HG03442 (cell line): ENCODE measurements around the gene CEP85.
"Not testable (repeated sequence)": the region's sequence is repeated elsewhere in the genome, so short reads cannot be mapped to it uniquely, and the experiment has no call there.

ENCODE experiments used
- ATAC-seq: cut with Tn5 transposase; IDR thresholded peaks from one replicate; pipeline ENCODE4 v1.9.1; 2021; ENCODE audit warnings: mild to moderate bottlenecking, moderate library complexity; ENCODE audit not compliant: unreplicated experiment

The CEP85 gene

DNA sequence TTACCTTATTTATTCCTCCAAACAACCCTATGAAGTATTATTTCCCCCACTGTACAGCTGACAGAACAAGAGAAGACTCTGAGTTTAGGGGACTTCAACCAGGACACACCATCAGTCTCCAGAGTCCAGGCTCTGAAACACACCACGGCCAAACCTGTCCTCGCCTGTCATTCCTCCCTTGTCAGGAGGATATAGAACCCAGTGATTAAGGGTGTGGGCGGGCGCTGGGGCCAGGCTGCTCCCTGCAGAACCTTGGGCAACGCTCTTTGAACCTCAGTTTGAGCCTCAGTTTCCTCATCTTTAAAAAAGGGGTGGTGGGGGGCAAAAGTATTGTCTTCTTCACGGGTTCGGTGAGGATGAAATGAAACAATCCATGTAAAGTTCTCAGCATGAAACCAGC, 9.4 kb upstream of the CEP85 start:
- no peak for ATAC-seq

DNA sequence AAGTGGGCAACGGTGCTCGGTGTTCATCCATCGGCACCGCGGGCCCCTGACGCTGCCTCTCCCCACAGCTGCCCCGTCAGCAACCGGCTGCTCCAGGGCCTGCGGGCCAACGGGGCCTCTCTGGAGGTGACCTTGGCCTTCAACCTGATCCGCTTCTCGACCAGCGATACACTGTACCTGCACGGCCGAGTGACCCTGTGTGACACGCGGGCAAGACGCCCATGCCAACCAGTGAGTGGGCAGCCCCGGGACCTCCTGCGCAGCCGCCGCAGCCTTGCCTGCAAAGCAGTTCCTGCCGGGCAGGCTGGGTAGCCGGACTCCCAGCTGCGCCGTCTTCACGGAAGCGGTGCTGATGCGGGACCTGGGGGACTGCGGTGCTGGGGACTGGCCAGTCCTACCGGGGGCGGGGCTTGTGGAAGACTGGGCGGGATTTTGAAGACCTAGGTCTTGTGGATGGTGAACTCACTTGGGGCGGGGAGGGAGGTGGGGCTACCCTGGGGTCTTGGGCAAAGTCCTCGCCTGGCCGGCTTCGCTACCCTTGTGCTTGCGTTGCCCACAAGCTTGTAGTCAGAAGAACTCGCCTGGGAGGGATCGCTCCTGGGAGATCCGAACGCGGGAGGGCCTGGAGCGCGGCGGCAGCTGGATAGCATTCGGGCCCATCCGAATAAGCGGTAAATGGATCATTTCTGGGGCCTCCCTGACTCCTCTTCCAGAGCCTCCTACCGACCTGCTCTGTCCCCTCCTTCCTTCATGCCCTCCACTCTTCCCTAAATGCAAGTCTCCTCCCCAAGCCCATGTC, 8.8 kb upstream of the CEP85 start:
- no peak for ATAC-seq

DNA sequence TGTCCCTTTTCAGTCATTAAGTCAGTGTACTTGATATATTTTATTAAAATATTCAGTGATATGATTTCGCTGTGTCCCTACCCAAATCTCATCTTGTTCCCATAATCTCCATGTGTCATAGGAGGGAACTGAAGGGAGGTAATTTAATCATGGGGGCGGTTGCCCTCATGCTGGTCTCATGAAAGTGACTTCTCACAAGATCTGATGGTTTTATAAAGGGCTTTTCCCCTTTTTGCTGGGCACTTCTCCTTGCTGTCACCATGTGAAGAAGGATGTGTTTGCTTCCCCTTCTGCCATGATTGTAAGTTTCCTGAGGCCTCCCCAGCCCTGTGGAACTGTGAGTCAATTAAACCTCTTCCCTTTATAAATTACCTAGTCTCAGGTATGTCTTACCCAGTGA, 3.3 kb upstream of the CEP85 start:
- not testable (repeated sequence) for ATAC-seq

- ATAC-seq = no peak
Measured at GRCh38 chr1:26234644-26235370, 807 bp downstream of the CEP85 start.

DNA sequence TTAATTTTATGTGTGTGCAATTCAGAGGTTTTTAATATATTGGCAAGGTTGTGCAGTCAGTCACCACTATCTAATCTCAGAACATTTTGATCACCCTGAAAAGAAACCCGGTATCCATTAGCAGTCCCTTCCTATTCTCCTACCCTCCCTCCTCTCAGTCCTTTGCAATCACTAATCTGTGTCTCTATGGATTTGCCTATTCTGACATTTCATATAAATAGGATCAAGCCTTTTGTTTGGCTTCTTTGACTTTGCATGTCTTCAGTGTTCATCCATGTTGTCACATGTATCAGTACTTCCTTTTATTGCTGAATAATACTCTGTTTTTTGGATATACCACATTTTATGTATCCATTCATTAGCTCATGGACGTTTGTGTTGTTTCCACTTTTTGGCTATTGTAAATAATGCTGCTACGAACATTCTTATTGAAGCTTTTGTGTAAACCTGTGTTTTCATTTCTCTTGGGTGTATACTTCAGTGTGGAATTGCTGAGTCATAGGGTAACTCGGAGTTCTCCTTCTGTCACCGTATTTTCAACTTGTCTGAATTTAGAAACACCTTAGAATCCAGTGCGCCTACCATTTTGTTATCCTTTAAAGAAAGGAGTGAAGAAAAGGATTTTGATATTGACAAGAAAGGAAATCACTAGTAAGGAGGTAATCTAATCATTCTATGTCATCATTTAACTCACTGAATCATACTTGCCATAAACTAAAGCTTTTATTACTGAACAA, 3.4 kb downstream of the CEP85 start:
- ATAC-seq = no peak

DNA sequence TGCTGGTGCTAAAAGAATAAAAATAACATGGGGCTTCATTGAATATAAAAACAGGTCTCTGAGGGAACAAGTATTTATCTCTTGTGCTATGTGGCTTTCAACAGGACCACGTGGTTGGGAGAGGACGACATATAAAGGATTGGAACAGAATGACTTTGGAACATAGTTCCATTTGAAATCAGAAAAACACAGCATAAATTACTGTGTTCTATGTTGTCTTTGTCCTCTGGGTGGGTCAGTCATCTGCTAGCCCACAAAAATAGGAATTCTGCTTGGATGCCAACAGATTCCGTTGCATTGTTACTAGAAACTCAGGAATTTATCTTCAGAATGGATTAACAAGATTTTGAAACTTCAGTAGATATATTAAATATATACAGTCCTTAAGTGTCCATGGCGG, 5.9 kb downstream of the CEP85 start:
- ATAC-seq = no peak

DNA sequence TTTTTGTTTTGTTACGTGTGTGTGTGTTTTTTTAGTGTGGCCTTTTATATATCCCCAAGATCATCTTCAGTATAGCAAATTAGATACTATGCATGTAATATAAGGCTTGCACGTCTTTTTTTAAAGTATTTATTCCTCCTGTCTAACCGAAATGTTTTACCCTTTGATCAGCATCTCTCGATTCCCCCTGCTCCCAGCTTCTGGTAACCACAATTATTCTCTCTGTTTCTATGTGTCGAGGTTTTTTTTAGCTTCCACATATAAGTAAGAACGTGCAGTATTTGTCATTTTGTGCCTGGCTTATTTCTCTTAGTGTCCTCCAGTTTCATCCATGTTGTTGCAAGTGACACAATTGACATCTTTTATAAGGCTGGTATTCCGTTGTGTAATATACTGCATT, 18.7 kb downstream of the CEP85 start:
- no peak for ATAC-seq

DNA sequence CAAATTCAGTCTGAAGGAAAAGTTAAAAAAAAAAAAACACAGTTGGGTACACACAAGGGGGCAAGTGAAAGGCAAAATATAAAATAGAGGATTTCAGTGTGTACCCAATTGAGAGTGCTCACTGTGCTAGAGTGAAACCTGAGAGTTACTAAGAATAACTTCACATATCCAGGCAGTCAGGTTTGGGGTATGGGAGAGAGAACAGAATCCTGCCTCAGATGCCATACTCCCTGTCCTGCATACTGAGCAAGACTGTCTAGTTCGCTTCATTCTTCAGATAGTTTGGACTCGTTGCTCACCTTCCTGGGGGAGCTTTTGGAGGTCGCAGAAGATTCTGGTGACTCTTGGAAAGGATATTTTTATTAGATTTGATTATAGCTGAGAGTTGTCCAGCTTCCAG, 20.4 kb downstream of the CEP85 start:
- no peak for ATAC-seq

DNA sequence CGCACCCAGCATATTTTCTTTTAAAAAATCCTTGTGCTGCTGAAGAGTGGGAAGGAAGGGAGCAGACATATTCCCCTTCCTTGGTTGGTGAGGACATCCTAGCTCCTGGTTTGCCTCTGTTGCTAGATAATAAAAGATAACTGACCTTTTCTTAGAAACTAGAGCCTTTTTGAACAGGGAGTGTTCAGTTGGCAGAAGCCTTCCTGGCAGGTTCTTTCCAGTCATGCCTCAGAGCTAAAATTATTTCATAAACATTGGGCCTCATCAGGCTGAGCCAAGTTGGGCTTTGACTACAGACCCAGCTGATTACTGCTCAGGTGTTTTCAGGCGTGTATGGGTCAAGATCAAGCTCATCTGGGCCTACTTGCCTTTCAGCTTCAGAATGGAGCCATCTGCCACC, 23.2 kb downstream of the CEP85 start:
- no peak for ATAC-seq

DNA sequence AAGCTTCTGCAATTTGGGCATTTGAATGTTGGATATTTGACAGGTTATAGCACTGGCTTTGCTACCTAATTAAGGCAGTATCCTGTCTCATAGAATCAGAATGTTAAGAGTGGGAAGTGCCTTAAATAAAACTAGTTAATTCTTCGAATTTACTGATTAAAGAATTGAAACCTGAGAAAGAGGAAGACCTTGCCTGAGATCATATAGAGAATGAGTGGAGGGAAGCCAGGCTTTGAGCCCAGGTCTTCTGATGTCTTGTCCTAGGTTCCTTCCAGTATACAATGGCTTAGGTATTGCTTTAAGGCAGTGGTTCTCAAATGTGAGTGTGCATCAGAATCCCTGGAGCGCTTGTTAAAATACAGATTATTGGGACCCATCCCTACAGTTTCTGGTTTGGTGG, 25.0 kb downstream of the CEP85 start:
- no peak for ATAC-seq

DNA sequence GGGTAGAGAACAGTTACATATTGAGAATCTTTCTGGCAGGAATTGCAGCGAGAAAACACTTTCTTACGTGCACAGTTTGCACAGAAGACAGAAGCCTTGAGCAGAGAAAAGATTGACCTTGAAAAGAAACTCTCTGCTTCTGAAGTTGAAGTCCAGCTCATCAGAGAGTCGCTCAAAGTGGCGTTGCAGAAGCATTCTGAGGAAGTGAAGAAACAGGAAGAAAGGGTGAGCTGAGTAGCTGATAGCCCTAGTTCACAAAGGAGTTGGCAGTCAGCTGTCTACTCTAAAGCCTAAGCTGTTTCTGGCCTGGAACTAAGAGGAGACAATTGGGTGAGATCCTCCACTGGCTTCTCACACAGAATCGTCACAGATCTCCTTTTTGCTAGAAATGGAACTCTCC, 25.6 kb downstream of the CEP85 start:
- no peak for ATAC-seq

DNA sequence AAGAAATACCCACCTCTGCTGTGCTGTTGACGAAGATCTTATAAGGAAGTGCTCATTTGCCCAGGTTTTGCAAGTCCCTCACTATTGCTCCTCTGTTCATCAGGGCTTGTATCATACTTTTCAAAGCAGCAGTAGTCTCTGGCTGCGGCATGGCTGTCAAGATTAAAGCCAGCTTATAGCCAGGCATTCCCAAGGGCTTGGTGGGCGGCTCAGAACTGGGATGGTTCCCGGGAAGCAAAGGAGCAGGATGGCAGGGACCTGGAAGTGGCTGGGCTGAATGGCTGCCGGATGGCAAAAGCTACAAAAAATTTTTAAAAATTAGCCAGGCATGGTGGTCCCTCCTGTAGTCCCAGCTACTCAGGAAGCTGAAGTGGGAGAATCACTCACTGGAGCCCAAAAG, 29.2 kb downstream of the CEP85 start:
- ATAC-seq = no peak

- no peak for ATAC-seq
Measured at GRCh38 chr1:26265405-26265804, 31.4 kb downstream of the CEP85 start.

- ATAC-seq = no peak
Measured at GRCh38 chr1:26268290-26269197, 34.5 kb downstream of the CEP85 start.

DNA sequence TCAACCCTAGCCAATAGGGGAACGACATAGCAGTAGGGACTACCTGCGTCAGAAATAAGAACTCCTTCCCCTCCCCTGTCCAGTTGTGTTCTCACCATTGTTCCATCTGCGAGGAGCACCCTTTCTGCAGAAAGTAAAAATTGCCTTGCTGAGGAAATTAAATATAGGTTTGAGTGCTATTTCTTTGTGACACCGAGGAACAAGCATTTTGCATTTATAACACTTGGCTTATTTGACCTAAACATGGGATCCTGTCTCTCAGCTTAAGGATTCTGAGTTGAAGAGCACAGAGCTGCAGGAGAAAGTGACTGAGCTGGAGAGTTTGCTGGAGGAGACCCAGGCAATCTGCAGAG, 35.2 kb downstream of the CEP85 start:
- ATAC-seq = no peak

DNA sequence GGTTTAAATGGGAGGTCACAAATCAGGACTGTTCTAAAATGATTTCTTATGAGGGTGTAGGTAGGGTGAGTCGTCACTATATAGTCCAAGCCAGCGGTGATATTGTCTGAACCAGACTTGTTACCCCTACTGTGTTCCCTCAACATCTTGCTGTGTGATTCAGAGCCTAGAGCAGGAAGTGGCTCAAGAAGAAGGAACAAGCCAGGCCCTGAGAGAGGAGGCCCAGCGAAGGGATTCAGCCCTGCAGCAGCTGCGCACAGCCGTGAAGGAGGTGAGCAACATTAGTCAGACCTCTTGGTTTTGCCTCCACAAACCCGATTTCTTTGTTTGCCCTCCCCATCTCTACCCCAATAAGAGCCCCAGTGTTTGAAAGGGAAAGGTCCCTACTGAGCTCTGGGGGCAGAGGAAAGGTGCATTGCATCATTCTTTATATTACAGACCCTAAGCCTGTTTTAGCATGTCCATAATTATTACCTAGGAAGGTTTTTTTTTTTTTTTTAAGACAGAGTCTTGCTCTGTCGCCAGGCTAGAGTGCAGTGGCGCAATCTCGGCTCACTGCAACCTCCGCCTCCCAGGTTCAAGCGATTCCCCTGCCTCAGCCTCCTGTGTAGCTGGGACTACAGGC, 40.9 kb downstream of the CEP85 start:
- ATAC-seq = no peak

DNA sequence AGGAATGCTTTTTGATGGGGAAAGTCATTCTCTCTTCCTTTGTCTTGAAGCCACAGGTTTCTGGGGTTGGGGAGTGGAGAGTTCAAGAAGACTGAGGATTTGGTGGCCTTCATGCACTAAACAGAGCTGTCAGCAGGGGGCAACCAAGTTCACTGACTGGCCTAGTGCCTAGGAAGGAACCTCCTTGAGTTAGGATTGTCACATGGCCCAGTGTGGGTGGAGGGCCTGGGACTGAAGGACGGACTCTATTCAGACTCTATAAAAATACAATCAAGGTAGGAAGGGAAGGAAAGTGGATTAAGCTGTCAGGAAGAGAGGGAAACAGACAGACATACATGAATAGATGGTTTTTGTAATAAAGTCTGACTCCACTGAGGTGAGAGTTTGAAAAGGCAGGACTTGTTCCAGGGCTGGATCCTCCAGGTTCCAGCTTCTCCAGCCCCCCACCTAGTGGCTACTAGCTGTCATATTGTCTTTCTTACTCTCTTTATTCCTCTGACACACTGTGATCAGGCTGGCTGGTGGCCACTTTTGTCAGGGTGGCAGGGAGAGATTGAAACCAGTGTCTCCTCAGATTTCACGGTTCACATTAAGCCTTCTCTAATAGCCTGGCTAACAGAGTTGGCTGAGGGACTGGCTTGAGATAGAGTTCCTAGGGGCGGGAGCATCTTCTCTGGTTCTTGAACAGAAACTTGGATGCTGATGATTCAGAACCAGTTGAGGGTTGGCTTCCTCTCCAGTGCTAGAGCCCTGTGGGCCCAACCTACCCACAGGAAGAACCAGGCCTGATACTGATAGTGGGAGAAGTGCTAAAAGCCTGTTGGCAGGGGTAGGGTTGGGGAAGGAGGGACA, 41.8 kb downstream of the CEP85 start:
- peak; percentile 31 for ATAC-seq

- ATAC-seq = no peak
Measured at GRCh38 chr1:26276432-26276838, 42.4 kb downstream of the CEP85 start.

DNA sequence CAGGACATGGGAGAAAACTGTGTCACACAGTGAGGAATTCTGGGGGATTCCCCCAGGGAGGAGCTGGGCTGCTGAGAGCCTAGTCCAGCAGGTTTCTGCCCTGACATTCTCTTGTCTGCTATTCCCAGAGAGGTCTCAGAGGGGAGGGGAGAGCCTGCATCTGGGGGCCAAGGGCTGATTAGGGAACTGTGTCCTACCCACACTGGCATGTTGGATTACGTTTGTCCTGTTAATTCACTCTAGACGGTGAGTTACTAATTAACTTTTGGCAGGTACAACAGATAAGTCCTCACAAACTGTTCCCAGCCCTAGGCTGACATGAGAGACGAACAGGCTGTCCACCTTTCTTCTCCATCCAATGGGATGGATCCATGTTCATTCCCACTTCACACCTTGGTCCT, 43.3 kb downstream of the CEP85 start:
- no peak for ATAC-seq

DNA sequence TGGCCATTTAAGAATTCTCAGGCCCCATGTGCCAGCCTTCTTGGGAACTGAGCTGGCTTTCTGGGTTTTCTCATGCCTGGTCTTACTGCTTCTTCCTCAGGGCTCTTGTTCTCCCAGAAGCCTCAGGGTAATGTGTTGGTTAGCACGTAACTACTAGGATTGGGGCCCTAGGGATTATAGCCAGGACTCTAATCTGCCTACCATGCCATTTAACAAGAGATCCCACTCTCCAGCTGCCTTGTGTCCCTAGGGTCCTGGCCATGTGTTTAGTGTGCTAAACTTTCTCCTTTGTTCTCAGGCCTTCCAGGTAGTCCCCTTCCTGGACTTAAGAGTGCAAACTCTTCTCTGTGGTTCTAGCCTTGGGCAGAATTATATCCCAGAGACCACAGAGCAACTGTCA, 43.7 kb downstream of the CEP85 start:
- no peak for ATAC-seq
